NCI-H460 (cell line): ENCODE measurements around the gene SYN1. TPM values are rescaled to one million over a fixed set of nuclear protein-coding genes. Genes with fewer than 3 reads are reported as not detected.

Source experiments
- DNase-seq: peaks from one replicate; pipeline ENCODE4 v3.0.0-alpha.2; 2016; ENCODE audit warnings: low read depth; ENCODE audit errors: extremely low read depth
- total RNA-seq: library from RNA; depleted of rRNA; stranded (reverse); fragments of >200 nt; shearing (Covaris generic); gene quantifications from 2 replicates; pipeline ENCODE4 v1.2.3, GENCODE V29; 2014

Gene SYN1
- total RNA-seq, 1 experiment from 2014 or later: not detected

- DNase-seq: no peak
These were observed 44.9 kb downstream of the SYN1 start for GRCh38 chrX:47574547-47575301.

- no peak for DNase-seq
These were observed 45.5 kb downstream of the SYN1 start for GRCh38 chrX:47574076-47574546.

- no peak for DNase-seq
These were observed 46.1 kb downstream of the SYN1 start for GRCh38 chrX:47573341-47574075.

- DNase-seq: no peak
These were observed 46.8 kb downstream of the SYN1 start for GRCh38 chrX:47572773-47573340.

GRCh38 chrX:47571896-47572295 lies 47.8 kb downstream of the SYN1 start:
- DNase-seq: no peak

GRCh38 chrX:47571215-47571614 lies 48.4 kb downstream of the SYN1 start:
- DNase-seq: no peak

- DNase-seq: no peak
These were observed 48.9 kb downstream of the SYN1 start for GRCh38 chrX:47570794-47571193.

GRCh38 chrX:47568656-47569295 lies 50.9 kb downstream of the SYN1 start:
- no peak for DNase-seq

GRCh38 chrX:47566841-47567240 lies 52.8 kb downstream of the SYN1 start:
- no peak for DNase-seq

- no peak for DNase-seq
These were observed 55.1 kb downstream of the SYN1 start for GRCh38 chrX:47564438-47565085.

- no peak for DNase-seq
These were observed 55.8 kb downstream of the SYN1 start for GRCh38 chrX:47563801-47564315.

GRCh38 chrX:47562615-47563243 lies 56.9 kb downstream of the SYN1 start:
- no peak for DNase-seq

- no peak for DNase-seq
These were observed 58.0 kb downstream of the SYN1 start for GRCh38 chrX:47561659-47562151.

GRCh38 chrX:47560934-47561658 lies 58.6 kb downstream of the SYN1 start, which contains the start of gene ARAF:
TSS of gene ARAF (plus strand) at chrX:47561205. CDS start at chrX:47562968, 1,763 bp downstream.
- DNase-seq: peak; percentile 100

- no peak for DNase-seq
These were observed 59.3 kb downstream of the SYN1 start for GRCh38 chrX:47560179-47560933.

GRCh38 chrX:47558436-47558835 lies 61.2 kb downstream of the SYN1 start:
- no peak for DNase-seq

GRCh38 chrX:47556045-47556623 lies 63.5 kb downstream of the SYN1 start:
- DNase-seq: peak; percentile 94

- DNase-seq: no peak
These were observed 76.2 kb downstream of the SYN1 start for GRCh38 chrX:47543496-47543895.
